GM21515 (cell line): ENCODE data around the gene TRPM3.

ENCODE experiments used
- ATAC-seq: cut with Tn5 transposase; IDR thresholded peaks from one replicate; pipeline ENCODE4 v1.9.1; 2021; ENCODE audit not compliant: unreplicated experiment

Gene TRPM3

GRCh38 chr9:70617033-70617828 is 504.2 kb downstream of the TRPM3 start:
- no peak for ATAC-seq

GRCh38 chr9:70616228-70616990 is 505.0 kb downstream of the TRPM3 start:
- ATAC-seq, result no peak

- no peak for ATAC-seq
These were observed 505.8 kb downstream of the TRPM3 start for GRCh38 chr9:70615464-70616138.

- ATAC-seq, result no peak
These were observed 506.5 kb downstream of the TRPM3 start for GRCh38 chr9:70614786-70615463.

GRCh38 chr9:70613024-70613768 is 508.2 kb downstream of the TRPM3 start:
- no peak for ATAC-seq

- no peak for ATAC-seq
These were observed 511.2 kb downstream of the TRPM3 start for GRCh38 chr9:70610287-70610644.

GRCh38 chr9:70609542-70610286 is 511.7 kb downstream of the TRPM3 start:
- ATAC-seq, result no peak

GRCh38 chr9:70609011-70609410 is 512.4 kb downstream of the TRPM3 start:
- no peak for ATAC-seq

GRCh38 chr9:70607926-70608325 is 513.5 kb downstream of the TRPM3 start:
- ATAC-seq, result no peak

- ATAC-seq, result no peak
These were observed 514.1 kb downstream of the TRPM3 start for GRCh38 chr9:70607329-70607728.

- no peak for ATAC-seq
These were observed 518.4 kb downstream of the TRPM3 start for GRCh38 chr9:70603020-70603411.

- peak; percentile 79 for ATAC-seq
These were observed 519.0 kb downstream of the TRPM3 start for GRCh38 chr9:70602321-70603019.

GRCh38 chr9:70601000-70601951 is 520.1 kb downstream of the TRPM3 start:
- no peak for ATAC-seq

- ATAC-seq, result no peak
These were observed 520.9 kb downstream of the TRPM3 start for GRCh38 chr9:70600506-70600905.

- ATAC-seq, result no peak
These were observed 523.5 kb downstream of the TRPM3 start for GRCh38 chr9:70597886-70598285.

- no peak for ATAC-seq
These were observed 526.2 kb downstream of the TRPM3 start for GRCh38 chr9:70595211-70595610.

GRCh38 chr9:70594386-70594944 is 527.0 kb downstream of the TRPM3 start:
- no peak for ATAC-seq

- no peak for ATAC-seq
These were observed 528.2 kb downstream of the TRPM3 start for GRCh38 chr9:70593241-70593640.
